Kidney (tissue), 14 donors: ENCODE results near the gene CCDC141. TPM values are rescaled to one million over a fixed set of nuclear protein-coding genes. Genes with fewer than 3 reads are reported as not detected.

Source experiments
- DNase-seq, 5 donors: peaks; one replicate each; pipeline ENCODE4 v3.0.0-alpha.2; 2013 to 2020
- FAIRE-seq: peaks from 2 replicates; lab custom pipeline; 2012; peaks lifted over from hg19 to GRCh38; lab: Jason Lieb, UNC
- H3K27ac ChIP-seq, 2 donors: one replicate each; pipeline ENCODE4 v1.7.0; 2013; ENCODE audit warnings: low read depth in 2 of 2, low read length in 2 of 2, inconsistent platforms in 1 of 2
- H3K27me3 ChIP-seq: one replicate; pipeline ENCODE4 v1.7.1; 2013; ENCODE audit warnings: low read length, inconsistent platforms; ENCODE audit not compliant: control insufficient read depth, insufficient read depth
- H3K36me3 ChIP-seq, 3 donors: one replicate each; pipeline versions ENCODE4 v1.7.0 to v1.7.1; 2013; ENCODE audit warnings: low read length in 3 of 3, control low read depth in 1 of 3, inconsistent platforms in 1 of 3; ENCODE audit not compliant: insufficient read depth in 3 of 3, control insufficient read depth in 2 of 3
- H3K4me1 ChIP-seq, 3 donors: one replicate each; pipeline versions ENCODE4 v1.7.0 to v1.7.1; 2013; ENCODE audit warnings: low read length in 3 of 3, inconsistent platforms in 1 of 3, low read depth in 1 of 3; ENCODE audit not compliant: control insufficient read depth in 2 of 3, insufficient read depth in 2 of 3
- H3K4me3 ChIP-seq, 3 donors: one replicate each; pipeline versions ENCODE4 v1.7.0 to v1.8.1; 2013; ENCODE audit warnings: low read length in 3 of 3, control low read depth in 1 of 3, inconsistent platforms in 1 of 3
- H3K9ac ChIP-seq, 3 donors: one replicate each; pipeline versions ENCODE4 v1.7.0 to v1.7.1; 2013; ENCODE audit warnings: low read length in 3 of 3, control low read depth in 1 of 3, inconsistent platforms in 1 of 3
- H3K9me3 ChIP-seq, 3 donors: one replicate each; pipeline versions ENCODE4 v1.7.0 to v1.7.1; 2013; ENCODE audit warnings: low read length in 3 of 3, control low read depth in 1 of 3, inconsistent platforms in 1 of 3; ENCODE audit not compliant: control insufficient read depth in 2 of 3, insufficient read depth in 1 of 3
- intact Hi-C: fragments of 100-400 bp; cut with DNase I; formaldehyde crosslinking; loops from one replicate; pipeline ENCODE4 v1.11.1; 2022
- polyA plus RNA-seq: library from polyadenylated mRNA; stranded (reverse); fragments of 350-450 nt; fragmentation: Illumina TruSeq; extraction: RNeasy Lipid Tissue Mini Kit (QIAGEN cat#74804); gene quantifications from one replicate; pipeline ENCODE4 v1.2.3, GENCODE V29; 2014; ENCODE audit warnings: low read depth, low replicate concordance; ENCODE audit not compliant: insufficient read depth
- total RNA-seq: library from RNA; stranded (reverse); fragmentation: NEBNext Ultra II Directional; extraction: Animal tissue kit (Norgen Biotek cat#: 25700); gene quantifications from one replicate; pipeline ENCODE4 v1.2.1, GENCODE V29; 2021
- TF ChIP-seq, protein P1 (sequence below): IDR thresholded peaks from 3 replicates; pipeline ENCODE4 v1.5.1; 2012; ENCODE audit warnings: mild to moderate bottlenecking, moderate library complexity, borderline replicate concordance; ENCODE audit not compliant: insufficient read depth; ENCODE audit errors: extremely low read depth
- donor health status: control.
- donor health status: control.
- donor health status: control.
- donor health status: control.
- donor health status: control.
- donor health status: DM: yes; HTN: yes; CAD: no.
- donor health status: Normal renal cell carcinoma (clear cell type).

CCDC141 gene
- total and polyA plus RNA-seq, 2 donors from 2014 or later = 3.0 TPM; not detected in 1

DNA sequence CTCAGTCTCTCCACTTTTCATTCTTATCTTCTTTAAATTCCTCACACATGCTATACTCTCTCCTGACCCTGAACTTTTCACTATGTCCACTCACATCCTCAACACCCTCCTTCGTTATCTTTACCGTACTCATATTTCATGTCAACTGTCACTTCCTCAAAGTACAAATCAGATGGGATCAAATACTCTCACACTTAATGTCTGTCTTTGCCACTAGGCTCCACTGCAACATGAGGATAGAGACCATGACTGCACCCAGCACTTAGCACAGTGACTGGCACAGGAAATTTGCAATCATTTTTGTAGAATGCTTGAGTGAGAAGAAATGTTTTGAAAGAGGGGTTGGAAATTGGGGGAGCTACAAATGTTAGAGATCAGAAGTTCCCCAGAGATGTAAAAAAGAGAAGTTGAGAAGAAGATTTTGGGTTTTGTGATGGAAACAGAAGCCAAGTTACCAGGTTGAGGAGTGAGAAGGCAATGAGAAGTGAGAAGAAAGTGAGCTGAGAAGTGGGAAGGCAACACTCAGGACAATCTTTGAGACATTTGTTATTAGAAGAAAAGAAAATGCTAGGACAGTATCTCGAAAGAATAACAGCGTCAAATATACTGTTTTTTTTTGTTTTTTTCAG, 87.0 kb downstream of the CCDC141 start:
- no peak for DNase-seq
- Histone ChIP-seq H3K36me3 (no peaks in the 10 kb centered on the region), H3K9ac (no peak overlapping the region), H3K27me3 (no peaks in the 10 kb centered on the region), H3K27ac (no peak overlapping the region), H3K4me3 (no peak overlapping the region), H3K9me3 (no peaks in the 10 kb centered on the region), H3K4me1 (no peaks in the 10 kb centered on the region)
- intact Hi-C loops = no loop called here
- TF ChIP-seq, protein P1, sequence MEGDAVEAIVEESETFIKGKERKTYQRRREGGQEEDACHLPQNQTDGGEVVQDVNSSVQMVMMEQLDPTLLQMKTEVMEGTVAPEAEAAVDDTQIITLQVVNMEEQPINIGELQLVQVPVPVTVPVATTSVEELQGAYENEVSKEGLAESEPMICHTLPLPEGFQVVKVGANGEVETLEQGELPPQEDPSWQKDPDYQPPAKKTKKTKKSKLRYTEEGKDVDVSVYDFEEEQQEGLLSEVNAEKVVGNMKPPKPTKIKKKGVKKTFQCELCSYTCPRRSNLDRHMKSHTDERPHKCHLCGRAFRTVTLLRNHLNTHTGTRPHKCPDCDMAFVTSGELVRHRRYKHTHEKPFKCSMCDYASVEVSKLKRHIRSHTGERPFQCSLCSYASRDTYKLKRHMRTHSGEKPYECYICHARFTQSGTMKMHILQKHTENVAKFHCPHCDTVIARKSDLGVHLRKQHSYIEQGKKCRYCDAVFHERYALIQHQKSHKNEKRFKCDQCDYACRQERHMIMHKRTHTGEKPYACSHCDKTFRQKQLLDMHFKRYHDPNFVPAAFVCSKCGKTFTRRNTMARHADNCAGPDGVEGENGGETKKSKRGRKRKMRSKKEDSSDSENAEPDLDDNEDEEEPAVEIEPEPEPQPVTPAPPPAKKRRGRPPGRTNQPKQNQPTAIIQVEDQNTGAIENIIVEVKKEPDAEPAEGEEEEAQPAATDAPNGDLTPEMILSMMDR = no peak
- FAIRE-seq = no peak

DNA sequence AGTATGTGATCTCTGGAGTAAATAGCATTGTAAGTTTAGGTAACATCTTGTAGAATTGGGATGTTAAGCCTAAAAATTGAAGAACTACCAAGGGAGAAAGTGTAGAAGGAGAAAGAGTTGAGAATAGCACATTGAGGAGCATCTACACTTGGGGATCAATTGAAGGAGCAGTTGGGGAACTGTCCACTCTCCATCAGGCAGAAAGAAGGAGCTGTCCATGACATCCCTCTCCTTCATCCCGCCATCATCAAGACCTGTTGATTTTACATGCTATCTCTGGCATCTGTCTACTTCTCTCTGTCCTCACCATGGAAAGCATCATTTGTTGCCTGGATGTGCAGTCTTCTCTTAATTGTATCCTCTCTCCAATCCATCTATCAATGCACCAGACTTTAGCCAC, 87.8 kb downstream of the CCDC141 start:
- no peak overlapping the region for H3K4me3 ChIP-seq
- intact Hi-C loops = no loop called here
- no peak overlapping the region for H3K9ac ChIP-seq
- H3K27ac ChIP-seq = no peak overlapping the region
- no peaks in the 10 kb centered on the region for H3K36me3 ChIP-seq
- H3K4me1 ChIP-seq = no peaks in the 10 kb centered on the region
- DNase-seq (no peak), FAIRE-seq (no peak)
- no peaks in the 10 kb centered on the region for H3K27me3 ChIP-seq
- no peaks in the 10 kb centered on the region for H3K9me3 ChIP-seq
- TF ChIP-seq, protein P1 = no peak

DNA sequence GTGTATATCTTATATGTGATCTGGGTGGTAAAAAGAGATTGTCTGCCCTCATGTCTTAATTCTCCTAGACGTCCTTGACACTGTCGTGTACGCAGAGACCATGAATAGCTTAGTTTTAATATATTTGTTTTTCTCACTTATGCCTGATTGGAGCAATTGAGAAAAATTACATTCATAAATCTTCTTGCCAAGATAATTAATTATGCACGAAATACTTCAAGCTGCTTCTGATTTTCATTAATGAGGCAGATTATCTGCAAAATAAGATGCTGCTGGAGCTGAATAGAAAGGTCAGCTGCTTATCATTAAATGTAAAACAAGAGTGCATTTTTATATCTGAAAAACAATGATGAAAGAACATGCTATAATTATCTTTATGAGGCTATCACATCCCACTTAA, 95.9 kb downstream of the CCDC141 start:
- H3K4me3 ChIP-seq = no peak overlapping the region
- no peak overlapping the region for H3K27ac ChIP-seq
- H3K36me3 ChIP-seq = no peaks in the 10 kb centered on the region
- no peaks in the 10 kb centered on the region for H3K4me1 ChIP-seq
- intact Hi-C loops = no loop called here
- H3K9me3 ChIP-seq = no peaks in the 10 kb centered on the region
- no peaks in the 10 kb centered on the region for H3K27me3 ChIP-seq
- H3K9ac ChIP-seq = no peak overlapping the region
- DNase-seq (no peak), FAIRE-seq (no peak)
- TF ChIP-seq, protein P1 = no peak
